HEK293 (cell line): ENCODE measurements around the gene FGF9.

Source experiments
- CTCF ChIA-PET: fragments of 350-600 bp; formaldehyde crosslinking; extraction: SDS; loops from one replicate; lab custom pipeline; 2021; ENCODE audit warnings: antibody characterized with exemption; lab: Yijun Ruan, JAX
- POLR2A ChIA-PET: fragments of 300-600 bp; formaldehyde crosslinking; extraction: SDS; loops from one replicate; lab custom pipeline; 2020; ENCODE audit warnings: antibody characterized with exemption, inconsistent platforms; lab: Yijun Ruan, JAX
- H3K27ac ChIP-seq: fragments of 200-500 bp; sonication (Bioruptor generic); 2 replicates; pipeline ENCODE4 v1.5.1; 2014; ENCODE audit warnings: low read depth, low read length, control low read depth, inconsistent platforms; ENCODE audit errors: extremely low read depth
- H3K36me3 ChIP-seq, 2 experiments: fragments of 200-500 bp in 1 of 2; sonication (Bioruptor generic) in 1 of 2; 1 replicate in 1 of 2; 2 replicates in 1 of 2; pipeline ENCODE4 v1.5.1; 2014 to 2017; ENCODE audit warnings: inconsistent platforms in 2 of 2, low read length in 2 of 2; ENCODE audit not compliant: control insufficient read depth in 2 of 2, insufficient read depth in 1 of 2
- H3K4me1 ChIP-seq: fragments of 200-500 bp; sonication (Bioruptor generic); 2 replicates; pipeline ENCODE4 v1.5.1; 2014; ENCODE audit warnings: mild to moderate bottlenecking, low read length, inconsistent platforms; ENCODE audit not compliant: control insufficient read depth, insufficient read depth
- H3K4me3 ChIP-seq: 2 replicates; pipeline ENCODE4 v1.5.1; 2011; ENCODE audit warnings: low read depth, mild to moderate bottlenecking, control low read depth, low read length, moderate library complexity
- H3K9me3 ChIP-seq: fragments of 200-500 bp; sonication (Bioruptor generic); 2 replicates; pipeline ENCODE4 v1.5.1; 2014; ENCODE audit warnings: low read depth, low read length, inconsistent platforms; ENCODE audit not compliant: control insufficient read depth, insufficient read depth
- GFI1B ChIP-seq: fragments of 450-650 bp; formaldehyde crosslinking; IDR thresholded peaks from 2 replicates; pipeline ENCODE4 v1.5.1; 2016; ENCODE audit warnings: missing biosample characterization, missing genetic modification characterization
- GLI4 ChIP-seq: fragments of 450-650 bp; formaldehyde crosslinking; IDR thresholded peaks from 2 replicates; pipeline ENCODE4 v1.5.1; 2016; ENCODE audit warnings: missing biosample characterization, missing genetic modification characterization
- MYNN ChIP-seq: fragments of 450-650 bp; formaldehyde crosslinking; IDR thresholded peaks from 2 replicates; pipeline ENCODE4 v1.5.1; 2016; ENCODE audit warnings: missing biosample characterization, missing genetic modification characterization, borderline replicate concordance
- OSR2 ChIP-seq: fragments of 450-650 bp; formaldehyde crosslinking; IDR thresholded peaks from 2 replicates; pipeline ENCODE4 v1.5.1; 2016; ENCODE audit warnings: missing biosample characterization, missing genetic modification characterization
- RBAK ChIP-seq: fragments of 450-650 bp; formaldehyde crosslinking; IDR thresholded peaks from 2 replicates; pipeline ENCODE4 v1.5.1; 2016; ENCODE audit warnings: missing biosample characterization, missing genetic modification characterization
- YY1 ChIP-seq: fragments of 450-650 bp; formaldehyde crosslinking; IDR thresholded peaks from 2 replicates; pipeline ENCODE4 v1.5.1; 2018; ENCODE audit warnings: missing biosample characterization, missing genetic modification characterization
- ZBTB7A ChIP-seq: fragments of 450-650 bp; formaldehyde crosslinking; IDR thresholded peaks from 2 replicates; pipeline ENCODE4 v1.5.1; 2016; ENCODE audit warnings: low read depth, missing biosample characterization, missing genetic modification characterization
- ZFP3 ChIP-seq: fragments of 450-650 bp; formaldehyde crosslinking; IDR thresholded peaks from 2 replicates; pipeline ENCODE4 v1.5.1; 2016; ENCODE audit warnings: low read depth, missing biosample characterization, missing genetic modification characterization
- ZNF114 ChIP-seq: fragments of 450-650 bp; formaldehyde crosslinking; IDR thresholded peaks from 2 replicates; pipeline ENCODE4 v1.5.0; 2017; ENCODE audit warnings: missing biosample characterization, missing genetic modification characterization
- ZNF23 ChIP-seq: fragments of 450-650 bp; formaldehyde crosslinking; IDR thresholded peaks from 2 replicates; pipeline ENCODE4 v1.5.1; 2016; ENCODE audit warnings: missing biosample characterization, missing genetic modification characterization, borderline replicate concordance
- ZNF324 ChIP-seq: fragments of 450-650 bp; formaldehyde crosslinking; IDR thresholded peaks from 2 replicates; pipeline ENCODE4 v1.5.1; 2016; ENCODE audit warnings: missing biosample characterization, missing genetic modification characterization
- ZNF391 ChIP-seq: fragments of 450-650 bp; formaldehyde crosslinking; IDR thresholded peaks from 2 replicates; pipeline ENCODE4 v1.5.1; 2016; ENCODE audit warnings: low read depth, missing biosample characterization, missing genetic modification characterization, borderline replicate concordance
- ZNF48 ChIP-seq: fragments of 450-650 bp; formaldehyde crosslinking; IDR thresholded peaks from 2 replicates; pipeline ENCODE4 v1.5.1; 2016; ENCODE audit warnings: missing biosample characterization, missing genetic modification characterization
- ZNF510 ChIP-seq: fragments of 450-650 bp; formaldehyde crosslinking; IDR thresholded peaks from 2 replicates; pipeline ENCODE4 v1.5.1; 2018; ENCODE audit warnings: mild to moderate bottlenecking, missing genetic modification characterization, missing biosample characterization; ENCODE audit not compliant: insufficient replicate concordance
- ZNF623 ChIP-seq: fragments of 450-650 bp; formaldehyde crosslinking; IDR thresholded peaks from 2 replicates; pipeline ENCODE4 v1.5.1; 2016; ENCODE audit warnings: missing biosample characterization, missing genetic modification characterization
- TF ChIP-seq, protein P1 (sequence below): fragments of 450-650 bp; formaldehyde crosslinking; IDR thresholded peaks from 2 replicates; pipeline ENCODE4; 2016; ENCODE audit warnings: missing biosample characterization, missing genetic modification characterization
- TF ChIP-seq, protein P2 (sequence below): fragments of 450-650 bp; formaldehyde crosslinking; IDR thresholded peaks from 2 replicates; pipeline ENCODE4 v1.5.0; 2017; ENCODE audit warnings: missing biosample characterization, missing genetic modification characterization, borderline replicate concordance
- TF ChIP-seq, protein P3 (sequence below): fragments of 450-650 bp; formaldehyde crosslinking; IDR thresholded peaks from 2 replicates; pipeline ENCODE4 v1.5.1; 2016; ENCODE audit warnings: missing biosample characterization, missing genetic modification characterization
- TF ChIP-seq, protein P4 (sequence below): fragments of 450-650 bp; formaldehyde crosslinking; conservative IDR thresholded peaks from 2 replicates; pipeline ENCODE4 v1.5.1; 2016; ENCODE audit warnings: low read depth, missing biosample characterization, missing genetic modification characterization
- TF ChIP-seq, protein P5 (sequence below): fragments of 450-650 bp; formaldehyde crosslinking; IDR thresholded peaks from 2 replicates; pipeline ENCODE4 v1.5.1; 2016; ENCODE audit warnings: missing biosample characterization, missing genetic modification characterization

The FGF9 gene

DNA sequence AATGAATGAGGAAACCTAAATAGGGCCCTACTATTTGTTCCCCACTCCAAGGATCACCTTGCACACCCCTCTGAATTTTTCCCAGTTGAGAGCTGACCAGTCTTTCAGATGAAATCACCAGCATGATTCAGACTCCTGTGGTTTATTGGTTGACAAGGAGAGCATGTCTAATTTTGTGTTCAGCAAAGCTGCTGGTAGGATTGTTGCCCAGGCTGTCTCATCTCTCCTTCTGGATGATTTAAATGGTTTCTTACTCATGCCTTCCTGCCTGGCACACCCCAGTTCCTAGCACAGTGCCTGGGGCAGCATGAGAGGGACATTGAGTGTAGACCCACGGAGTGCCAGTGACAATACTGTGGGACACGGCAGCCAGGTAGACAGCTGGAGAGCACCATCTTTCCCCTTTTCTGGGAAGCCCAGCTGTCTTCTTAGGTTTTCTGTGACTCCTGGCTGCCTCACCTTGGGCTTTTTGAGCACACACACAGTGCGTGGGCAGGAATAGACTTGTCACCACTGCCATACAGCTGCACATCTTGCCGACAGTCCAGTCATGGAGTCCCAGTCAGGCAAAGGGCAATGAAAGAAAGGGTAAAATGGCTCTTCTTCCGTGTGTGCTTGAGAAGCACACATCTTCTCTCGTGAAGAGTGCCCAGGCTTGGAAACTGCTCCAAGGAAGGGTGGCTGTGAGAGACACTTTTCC lies 12.3 kb downstream of the FGF9 start (continued):
- TF ChIP-seq OSR2 = peak; percentile 15; the same call in 1 of the 2 replicates
- TF ChIP-seq, protein P1, sequence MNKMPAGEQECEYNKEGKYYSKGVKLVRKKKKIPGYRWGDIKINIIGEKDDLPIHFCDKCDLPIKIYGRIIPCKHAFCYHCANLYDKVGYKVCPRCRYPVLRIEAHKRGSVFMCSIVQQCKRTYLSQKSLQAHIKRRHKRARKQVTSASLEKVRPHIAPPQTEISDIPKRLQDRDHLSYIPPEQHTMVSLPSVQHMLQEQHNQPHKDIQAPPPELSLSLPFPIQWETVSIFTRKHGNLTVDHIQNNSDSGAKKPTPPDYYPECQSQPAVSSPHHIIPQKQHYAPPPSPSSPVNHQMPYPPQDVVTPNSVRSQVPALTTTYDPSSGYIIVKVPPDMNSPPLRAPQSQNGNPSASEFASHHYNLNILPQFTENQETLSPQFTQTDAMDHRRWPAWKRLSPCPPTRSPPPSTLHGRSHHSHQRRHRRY (tag by site-specific recombination) = no peak
- TF ChIP-seq, protein P2, sequence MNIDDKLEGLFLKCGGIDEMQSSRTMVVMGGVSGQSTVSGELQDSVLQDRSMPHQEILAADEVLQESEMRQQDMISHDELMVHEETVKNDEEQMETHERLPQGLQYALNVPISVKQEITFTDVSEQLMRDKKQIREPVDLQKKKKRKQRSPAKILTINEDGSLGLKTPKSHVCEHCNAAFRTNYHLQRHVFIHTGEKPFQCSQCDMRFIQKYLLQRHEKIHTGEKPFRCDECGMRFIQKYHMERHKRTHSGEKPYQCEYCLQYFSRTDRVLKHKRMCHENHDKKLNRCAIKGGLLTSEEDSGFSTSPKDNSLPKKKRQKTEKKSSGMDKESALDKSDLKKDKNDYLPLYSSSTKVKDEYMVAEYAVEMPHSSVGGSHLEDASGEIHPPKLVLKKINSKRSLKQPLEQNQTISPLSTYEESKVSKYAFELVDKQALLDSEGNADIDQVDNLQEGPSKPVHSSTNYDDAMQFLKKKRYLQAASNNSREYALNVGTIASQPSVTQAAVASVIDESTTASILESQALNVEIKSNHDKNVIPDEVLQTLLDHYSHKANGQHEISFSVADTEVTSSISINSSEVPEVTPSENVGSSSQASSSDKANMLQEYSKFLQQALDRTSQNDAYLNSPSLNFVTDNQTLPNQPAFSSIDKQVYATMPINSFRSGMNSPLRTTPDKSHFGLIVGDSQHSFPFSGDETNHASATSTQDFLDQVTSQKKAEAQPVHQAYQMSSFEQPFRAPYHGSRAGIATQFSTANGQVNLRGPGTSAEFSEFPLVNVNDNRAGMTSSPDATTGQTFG (tag by site-specific recombination) = no peak
- no peak for TF ChIP-seq GFI1B (tag by site-specific recombination)
- TF ChIP-seq ZNF510 (tag by site-specific recombination) = no peak
- no peak for TF ChIP-seq ZFP3 (tag by site-specific recombination)
- TF ChIP-seq ZNF623 (tag by site-specific recombination) = no peak

DNA sequence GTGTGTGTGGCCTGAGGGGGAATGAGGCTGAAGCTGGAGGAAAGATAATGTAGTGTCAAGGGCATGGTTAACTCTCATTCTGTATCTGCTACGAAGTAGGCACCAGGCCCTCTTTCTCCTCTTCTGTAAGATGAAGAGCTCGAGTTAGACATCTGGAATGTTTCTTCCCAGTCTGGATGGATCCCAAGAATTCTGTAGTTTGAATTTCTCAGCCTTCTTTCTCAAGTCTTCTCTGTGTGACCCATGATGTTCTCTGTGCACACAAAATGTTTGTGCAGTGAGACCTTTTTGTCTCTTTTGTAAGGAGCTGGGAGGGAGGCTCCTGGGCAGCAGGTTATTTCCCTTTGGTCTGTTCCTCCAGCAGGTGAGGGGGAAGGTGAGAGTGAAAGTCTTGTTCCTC lies 13.7 kb downstream of the FGF9 start:
- no peaks in the 10 kb centered on the region for H3K4me1 ChIP-seq
- TF ChIP-seq ZNF114 (no peak), ZNF23 (tag by site-specific recombination) (no peak), ZNF48 (tag by site-specific recombination) (no peak), GLI4 (tag by site-specific recombination) (no peak), ZNF324 (tag by site-specific recombination) (no peak), RBAK (tag by site-specific recombination) (no peak), ZBTB7A (no peak), YY1 (tag by site-specific recombination) (no peak), ZNF391 (no peak), MYNN (no peak)
- TF ChIP-seq, protein P3, sequence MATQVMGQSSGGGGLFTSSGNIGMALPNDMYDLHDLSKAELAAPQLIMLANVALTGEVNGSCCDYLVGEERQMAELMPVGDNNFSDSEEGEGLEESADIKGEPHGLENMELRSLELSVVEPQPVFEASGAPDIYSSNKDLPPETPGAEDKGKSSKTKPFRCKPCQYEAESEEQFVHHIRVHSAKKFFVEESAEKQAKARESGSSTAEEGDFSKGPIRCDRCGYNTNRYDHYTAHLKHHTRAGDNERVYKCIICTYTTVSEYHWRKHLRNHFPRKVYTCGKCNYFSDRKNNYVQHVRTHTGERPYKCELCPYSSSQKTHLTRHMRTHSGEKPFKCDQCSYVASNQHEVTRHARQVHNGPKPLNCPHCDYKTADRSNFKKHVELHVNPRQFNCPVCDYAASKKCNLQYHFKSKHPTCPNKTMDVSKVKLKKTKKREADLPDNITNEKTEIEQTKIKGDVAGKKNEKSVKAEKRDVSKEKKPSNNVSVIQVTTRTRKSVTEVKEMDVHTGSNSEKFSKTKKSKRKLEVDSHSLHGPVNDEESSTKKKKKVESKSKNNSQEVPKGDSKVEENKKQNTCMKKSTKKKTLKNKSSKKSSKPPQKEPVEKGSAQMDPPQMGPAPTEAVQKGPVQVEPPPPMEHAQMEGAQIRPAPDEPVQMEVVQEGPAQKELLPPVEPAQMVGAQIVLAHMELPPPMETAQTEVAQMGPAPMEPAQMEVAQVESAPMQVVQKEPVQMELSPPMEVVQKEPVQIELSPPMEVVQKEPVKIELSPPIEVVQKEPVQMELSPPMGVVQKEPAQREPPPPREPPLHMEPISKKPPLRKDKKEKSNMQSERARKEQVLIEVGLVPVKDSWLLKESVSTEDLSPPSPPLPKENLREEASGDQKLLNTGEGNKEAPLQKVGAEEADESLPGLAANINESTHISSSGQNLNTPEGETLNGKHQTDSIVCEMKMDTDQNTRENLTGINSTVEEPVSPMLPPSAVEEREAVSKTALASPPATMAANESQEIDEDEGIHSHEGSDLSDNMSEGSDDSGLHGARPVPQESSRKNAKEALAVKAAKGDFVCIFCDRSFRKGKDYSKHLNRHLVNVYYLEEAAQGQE (tag by site-specific recombination) = no peak
- TF ChIP-seq, protein P1 (tag by site-specific recombination) = no peak
- TF ChIP-seq, protein P4, sequence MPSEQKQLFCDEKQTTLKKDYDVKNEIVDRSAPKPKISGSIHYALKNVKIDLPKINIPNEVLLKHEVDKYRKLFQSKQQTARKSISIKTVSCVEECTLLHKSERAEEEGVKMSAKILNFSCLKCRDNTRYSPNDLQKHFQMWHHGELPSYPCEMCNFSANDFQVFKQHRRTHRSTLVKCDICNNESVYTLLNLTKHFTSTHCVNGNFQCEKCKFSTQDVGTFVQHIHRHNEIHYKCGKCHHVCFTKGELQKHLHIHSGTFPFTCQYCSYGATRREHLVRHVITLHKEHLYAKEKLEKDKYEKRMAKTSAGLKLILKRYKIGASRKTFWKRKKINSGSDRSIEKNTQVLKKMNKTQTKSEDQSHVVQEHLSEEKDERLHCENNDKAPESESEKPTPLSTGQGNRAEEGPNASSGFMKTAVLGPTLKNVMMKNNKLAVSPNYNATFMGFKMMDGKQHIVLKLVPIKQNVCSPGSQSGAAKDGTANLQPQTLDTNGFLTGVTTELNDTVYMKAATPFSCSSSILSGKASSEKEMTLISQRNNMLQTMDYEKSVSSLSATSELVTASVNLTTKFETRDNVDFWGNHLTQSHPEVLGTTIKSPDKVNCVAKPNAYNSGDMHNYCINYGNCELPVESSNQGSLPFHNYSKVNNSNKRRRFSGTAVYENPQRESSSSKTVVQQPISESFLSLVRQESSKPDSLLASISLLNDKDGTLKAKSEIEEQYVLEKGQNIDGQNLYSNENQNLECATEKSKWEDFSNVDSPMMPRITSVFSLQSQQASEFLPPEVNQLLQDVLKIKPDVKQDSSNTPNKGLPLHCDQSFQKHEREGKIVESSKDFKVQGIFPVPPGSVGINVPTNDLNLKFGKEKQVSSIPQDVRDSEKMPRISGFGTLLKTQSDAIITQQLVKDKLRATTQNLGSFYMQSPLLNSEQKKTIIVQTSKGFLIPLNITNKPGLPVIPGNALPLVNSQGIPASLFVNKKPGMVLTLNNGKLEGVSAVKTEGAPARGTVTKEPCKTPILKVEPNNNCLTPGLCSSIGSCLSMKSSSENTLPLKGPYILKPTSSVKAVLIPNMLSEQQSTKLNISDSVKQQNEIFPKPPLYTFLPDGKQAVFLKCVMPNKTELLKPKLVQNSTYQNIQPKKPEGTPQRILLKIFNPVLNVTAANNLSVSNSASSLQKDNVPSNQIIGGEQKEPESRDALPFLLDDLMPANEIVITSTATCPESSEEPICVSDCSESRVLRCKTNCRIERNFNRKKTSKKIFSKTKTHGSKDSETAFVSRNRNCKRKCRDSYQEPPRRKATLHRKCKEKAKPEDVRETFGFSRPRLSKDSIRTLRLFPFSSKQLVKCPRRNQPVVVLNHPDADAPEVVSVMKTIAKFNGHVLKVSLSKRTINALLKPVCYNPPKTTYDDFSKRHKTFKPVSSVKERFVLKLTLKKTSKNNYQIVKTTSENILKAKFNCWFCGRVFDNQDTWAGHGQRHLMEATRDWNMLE (tag by site-specific recombination) = no peak
- TF ChIP-seq, protein P5, sequence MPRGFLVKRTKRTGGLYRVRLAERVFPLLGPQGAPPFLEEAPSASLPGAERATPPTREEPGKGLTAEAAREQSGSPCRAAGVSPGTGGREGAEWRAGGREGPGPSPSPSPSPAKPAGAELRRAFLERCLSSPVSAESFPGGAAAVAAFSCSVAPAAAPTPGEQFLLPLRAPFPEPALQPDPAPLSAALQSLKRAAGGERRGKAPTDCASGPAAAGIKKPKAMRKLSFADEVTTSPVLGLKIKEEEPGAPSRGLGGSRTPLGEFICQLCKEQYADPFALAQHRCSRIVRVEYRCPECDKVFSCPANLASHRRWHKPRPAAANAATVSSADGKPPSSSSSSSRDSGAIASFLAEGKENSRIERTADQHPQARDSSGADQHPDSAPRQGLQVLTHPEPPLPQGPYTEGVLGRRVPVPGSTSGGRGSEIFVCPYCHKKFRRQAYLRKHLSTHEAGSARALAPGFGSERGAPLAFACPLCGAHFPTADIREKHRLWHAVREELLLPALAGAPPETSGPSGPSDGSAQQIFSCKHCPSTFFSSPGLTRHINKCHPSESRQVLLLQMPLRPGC = no peak

More for the DNA sequence above, 13.7 kb downstream of the FGF9 start:
- Histone ChIP-seq H3K4me3 (no peak overlapping the region), H3K36me3 (peaks cover 6 to 24% of the 10 kb centered on the region in 2 experiments; a peak in 2 of 3 replicates), H3K9me3 (no peaks in the 10 kb centered on the region), H3K27ac (no peak overlapping the region)
- ChIA-PET POLR2A (no interaction called here), CTCF (interaction anchor here (0.5 kb wide), 1 partner anchor 262 kb away, joined by 3 read pairs; no protein-coding TSS in a partner anchor)
